ENCODE measurements around the gene PSMD3. TPM values are rescaled to one million over a fixed set of nuclear protein-coding genes. Genes with fewer than 3 reads are reported as not detected.
A peak's percentile ranks its signal among the peaks of the same experiment; 100 is the strongest.

PSMD3 gene
- total RNA-seq, 4 donors from 2014 or later: 211 to 364 (median 329) TPM

DNA sequence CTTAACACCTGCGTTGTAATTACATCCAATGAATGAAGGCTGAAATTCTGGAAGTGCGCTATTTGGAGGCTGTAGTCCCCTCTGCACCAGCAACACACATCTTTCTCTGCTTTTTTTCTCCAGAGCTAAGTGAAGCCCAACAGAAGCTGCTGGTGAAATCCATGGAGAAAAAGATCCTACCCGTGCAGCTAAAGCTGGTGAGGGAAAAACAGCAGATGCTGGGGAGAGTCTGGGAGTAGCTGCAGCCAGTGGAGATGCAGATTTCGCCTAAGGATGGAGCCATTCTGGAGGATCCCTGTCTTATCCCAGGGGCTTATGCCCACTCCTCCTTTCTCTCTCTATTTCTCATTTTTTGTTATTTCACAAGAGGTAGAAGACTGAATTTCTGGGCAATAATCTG lies 4.8 kb upstream of the PSMD3 start:
- no peak overlapping the region for H3K4me3 ChIP-seq
- peaks cover 0 to 5% (median 5%) of the 10 kb centered on the region in 3 donors for H3K27me3 ChIP-seq
- no peak for TF ChIP-seq POLR2A (IDR thresholded peaks at IDR 0.05)
- TF ChIP-seq, protein P1, sequence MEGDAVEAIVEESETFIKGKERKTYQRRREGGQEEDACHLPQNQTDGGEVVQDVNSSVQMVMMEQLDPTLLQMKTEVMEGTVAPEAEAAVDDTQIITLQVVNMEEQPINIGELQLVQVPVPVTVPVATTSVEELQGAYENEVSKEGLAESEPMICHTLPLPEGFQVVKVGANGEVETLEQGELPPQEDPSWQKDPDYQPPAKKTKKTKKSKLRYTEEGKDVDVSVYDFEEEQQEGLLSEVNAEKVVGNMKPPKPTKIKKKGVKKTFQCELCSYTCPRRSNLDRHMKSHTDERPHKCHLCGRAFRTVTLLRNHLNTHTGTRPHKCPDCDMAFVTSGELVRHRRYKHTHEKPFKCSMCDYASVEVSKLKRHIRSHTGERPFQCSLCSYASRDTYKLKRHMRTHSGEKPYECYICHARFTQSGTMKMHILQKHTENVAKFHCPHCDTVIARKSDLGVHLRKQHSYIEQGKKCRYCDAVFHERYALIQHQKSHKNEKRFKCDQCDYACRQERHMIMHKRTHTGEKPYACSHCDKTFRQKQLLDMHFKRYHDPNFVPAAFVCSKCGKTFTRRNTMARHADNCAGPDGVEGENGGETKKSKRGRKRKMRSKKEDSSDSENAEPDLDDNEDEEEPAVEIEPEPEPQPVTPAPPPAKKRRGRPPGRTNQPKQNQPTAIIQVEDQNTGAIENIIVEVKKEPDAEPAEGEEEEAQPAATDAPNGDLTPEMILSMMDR (IDR thresholded peaks at IDR 0.05 in 4 of 5, conservative IDR thresholded peaks at IDR 0.05 in 1 of 5): no peak
- no peaks in the 10 kb centered on the region for H3K36me3 ChIP-seq
- in situ Hi-C loops (cut with MboI; ENCODE audit: low sequenced_read_pairs in 4 of 4): no loop called here
- intact Hi-C loops (cut with DNase I; ENCODE audit: low total_unique reads): no loop called here
- H3K4me1 ChIP-seq: peaks cover 0 to 4% of the 10 kb centered on the region in 2 donors
- H3K9me3 ChIP-seq: no peaks in the 10 kb centered on the region
- no peak overlapping the region for H3K27ac ChIP-seq
- no peak for ATAC-seq
- DNase-seq: no peak

DNA sequence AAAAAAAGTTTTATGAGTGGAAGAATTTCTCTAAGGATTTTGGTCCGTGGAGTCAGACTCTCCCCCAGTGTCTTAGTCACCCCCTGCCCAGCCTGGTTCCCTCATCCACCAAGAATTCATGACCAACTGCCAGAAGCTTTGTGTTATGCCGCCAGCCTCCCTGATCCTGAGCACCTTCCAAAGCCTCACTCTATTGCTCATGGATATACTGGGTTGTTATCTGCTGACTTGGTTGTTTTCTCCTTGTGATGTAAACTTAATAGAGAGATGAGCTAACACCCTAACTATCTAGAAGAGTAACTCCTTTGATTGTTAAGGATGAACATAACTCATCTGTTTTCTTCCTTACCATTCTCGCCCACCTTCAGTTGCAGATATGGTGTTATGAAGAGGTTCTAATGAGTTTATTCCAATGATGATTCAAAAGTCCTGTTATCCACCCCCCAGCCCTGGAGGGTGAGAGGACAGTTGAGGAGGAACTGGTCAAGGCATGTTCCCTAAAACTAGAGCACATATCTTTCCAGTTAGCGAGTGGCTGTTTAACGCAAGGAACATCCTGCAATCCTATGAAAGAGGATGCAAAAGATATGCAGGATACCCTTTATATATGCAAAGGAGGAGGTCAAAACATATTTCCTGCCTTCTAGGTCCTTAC lies 1.5 kb upstream of the PSMD3 start:
- peaks cover 18 to 22% of the 10 kb centered on the region in 2 donors for H3K4me1 ChIP-seq
- H3K27me3 ChIP-seq: peaks cover 0 to 5% (median 2%) of the 10 kb centered on the region in 3 donors
- peaks cover 0 to 1% of the 10 kb centered on the region in 2 donors for H3K36me3 ChIP-seq
- no peak overlapping the region for H3K27ac ChIP-seq
- TF ChIP-seq, protein P1 (IDR thresholded peaks at IDR 0.05 in 4 of 5, conservative IDR thresholded peaks at IDR 0.05 in 1 of 5): no peak
- TF ChIP-seq POLR2A (IDR thresholded peaks at IDR 0.05): no peak
- no peaks in the 10 kb centered on the region for H3K9me3 ChIP-seq
- no peak for DNase-seq
- in situ Hi-C loops (cut with MboI; ENCODE audit: low sequenced_read_pairs in 4 of 4) (no loop called here), intact Hi-C loops (cut with DNase I; ENCODE audit: low total_unique reads) (no loop called here)
- no peak overlapping the region for H3K4me3 ChIP-seq
- ATAC-seq: no peak

DNA sequence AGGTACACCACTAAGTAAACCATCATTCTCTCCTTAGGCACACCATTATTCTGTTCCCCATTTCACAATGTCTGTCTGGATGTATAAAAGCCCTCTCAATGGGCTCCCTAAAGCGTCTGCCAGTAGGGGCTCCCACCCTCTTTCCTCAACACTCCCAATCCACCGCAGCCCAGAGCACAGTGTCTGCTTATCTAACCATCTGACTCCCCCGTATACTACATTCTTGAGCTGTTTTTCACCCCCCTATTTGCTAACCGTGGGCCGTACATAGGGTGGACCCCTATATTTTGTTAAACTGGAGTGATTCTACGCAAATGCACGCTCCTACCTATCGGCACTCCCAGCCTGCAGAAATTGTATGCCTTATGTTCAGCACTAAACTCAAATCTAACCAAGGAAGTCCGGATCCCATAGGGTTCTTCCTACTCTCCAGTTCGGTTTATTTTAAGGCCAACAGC lies 685 bp upstream of the PSMD3 start:
- in situ Hi-C loops (cut with MboI; ENCODE audit: low sequenced_read_pairs in 4 of 4) (no loop called here), intact Hi-C loops (cut with DNase I; ENCODE audit: low total_unique reads) (loop anchor here (1.0 to 5.0 kb wide), 4 partner anchors 21 to 108 kb away; partner anchors contain the start of genes LRRC3C and ORMDL3)
- DNase-seq: no peak

DNA sequence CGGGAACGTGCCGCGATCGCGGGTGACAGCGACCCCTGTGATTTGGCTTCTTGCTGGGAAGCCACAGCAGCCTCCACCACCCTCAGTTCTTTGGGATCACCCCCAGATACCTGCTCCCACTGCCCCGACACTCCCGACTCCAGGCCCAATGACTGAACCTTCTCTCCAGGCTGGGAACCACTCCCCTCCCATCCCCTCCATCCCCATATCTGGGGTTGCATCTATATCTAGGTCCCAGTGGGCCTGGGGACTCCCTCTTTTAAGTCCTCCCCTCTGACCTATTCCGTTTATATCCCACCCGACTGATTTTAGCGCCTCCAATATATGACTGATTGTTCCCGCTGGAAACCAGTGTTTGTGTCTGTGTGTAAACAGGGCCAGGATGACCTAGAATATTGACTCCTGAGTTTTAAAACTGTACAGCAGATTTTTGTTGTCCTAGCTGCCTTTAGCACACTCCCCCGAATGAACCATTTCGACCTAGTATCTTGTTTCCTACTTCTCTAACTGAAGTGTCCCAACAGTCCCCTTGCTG lies 667 bp downstream of the PSMD3 start:
- peaks cover 0 to 5% (median 2%) of the 10 kb centered on the region in 3 donors for H3K27me3 ChIP-seq
- H3K4me3 ChIP-seq: peak overlapping the region; percentile 88 to 98 (median 94)
- ATAC-seq: peak in 1 of 2 donors; percentile 2
- peaks cover 0 to 22% of the 10 kb centered on the region in 2 donors for H3K36me3 ChIP-seq
- intact Hi-C loops (cut with DNase I; ENCODE audit: low total_unique reads) (loop anchor here (2.0 to 5.0 kb wide), 2 partner anchors 54 to 109 kb away; partner anchors contain the start of genes LRRC3C and ORMDL3), in situ Hi-C loops (cut with MboI; ENCODE audit: low sequenced_read_pairs in 4 of 4) (no loop called here)
- no peaks in the 10 kb centered on the region for H3K9me3 ChIP-seq
- H3K4me1 ChIP-seq: peaks cover 18 to 22% of the 10 kb centered on the region in 2 donors
- DNase-seq: no peak
- H3K27ac ChIP-seq: peak overlapping the region; percentile 94 to 99 (median 96)
- TF ChIP-seq, protein P1 (IDR thresholded peaks at IDR 0.05 in 4 of 5, conservative IDR thresholded peaks at IDR 0.05 in 1 of 5): no peak
- TF ChIP-seq POLR2A (IDR thresholded peaks at IDR 0.05): no peak

More for the DNA sequence above, 685 bp upstream of the PSMD3 start:
- ATAC-seq: peak; percentile 17 to 21
- H3K36me3 ChIP-seq: peaks cover 0 to 9% of the 10 kb centered on the region in 2 donors
- H3K27me3 ChIP-seq: peaks cover 0 to 5% (median 2%) of the 10 kb centered on the region in 3 donors
- peaks cover 18 to 22% of the 10 kb centered on the region in 2 donors for H3K4me1 ChIP-seq
- H3K27ac ChIP-seq: peak overlapping the region; percentile 94 to 99 (median 96)
- peak overlapping the region; percentile 65 to 98 (median 94) for H3K4me3 ChIP-seq
- no peak for TF ChIP-seq POLR2A (IDR thresholded peaks at IDR 0.05)
- TF ChIP-seq, protein P1 (IDR thresholded peaks at IDR 0.05 in 4 of 5, conservative IDR thresholded peaks at IDR 0.05 in 1 of 5): no peak
- H3K9me3 ChIP-seq: no peaks in the 10 kb centered on the region

Data from gastrocnemius medialis (tissue), 4 donors.